Muscle of leg (tissue), 11 donors: ENCODE data around the gene BHLHE23. TPM values are rescaled to one million over a fixed set of nuclear protein-coding genes. Genes with fewer than 3 reads are reported as not detected.
"Not testable (repeated sequence)": the region's sequence is repeated elsewhere in the genome, so short reads cannot be mapped to it uniquely, and the experiment has no call there.

ENCODE experiments used
- DNase-seq: peaks from one replicate; pipeline ENCODE4 v3.0.0; 2013
- H3K27ac ChIP-seq: one replicate; pipeline ENCODE4 v1.5.1; 2013; ENCODE audit warnings: mild to moderate bottlenecking, low read length, control low read depth
- H3K27me3 ChIP-seq: one replicate; pipeline ENCODE4 v1.6.1; 2013; ENCODE audit warnings: low read length; ENCODE audit not compliant: control insufficient read depth, insufficient read depth
- H3K36me3 ChIP-seq: one replicate; pipeline ENCODE4 v1.6.1; 2013; ENCODE audit warnings: low read length; ENCODE audit not compliant: control insufficient read depth, insufficient read depth
- H3K4me1 ChIP-seq: one replicate; pipeline ENCODE4 v1.6.1; 2013; ENCODE audit warnings: low read length; ENCODE audit not compliant: control insufficient read depth, insufficient read depth
- H3K4me3 ChIP-seq: one replicate; pipeline ENCODE4 v1.5.1; 2013; ENCODE audit warnings: low read length, control low read depth
- H3K9me3 ChIP-seq: replicated peaks from 2 replicates; pipeline ENCODE4 v1.6.1; 2013; ENCODE audit warnings: low read depth, low read length; ENCODE audit not compliant: control insufficient read depth
- WGBS: methylation state at CpG from one replicate; pipeline ENCODE4 v1.1.5; 2013; ENCODE audit warnings: missing lambda C conversion rate; ENCODE audit not compliant: insufficient coverage; 5-methylcytosine and 5-hydroxymethylcytosine counted together
- polyA plus RNA-seq, 8 donors: library from polyadenylated mRNA; unstranded; fragments of 120-200 nt; gene quantifications; one replicate each; pipeline versions ENCODE4 v1.2.1 to v1.2.3, GENCODE V29; 2013; ENCODE audit warnings: inconsistent platforms in 1 of 8, low replicate concordance in 1 of 8; ENCODE audit not compliant: insufficient read length in 8 of 8, insufficient read depth in 1 of 8
- total RNA-seq: library from RNA; stranded (reverse); fragments of 120-200 nt; gene quantifications from one replicate; pipeline ENCODE4 v1.2.4, GENCODE V29; 2013

BHLHE23 gene
- total and polyA plus RNA-seq, 9 donors, result not detected

DNA sequence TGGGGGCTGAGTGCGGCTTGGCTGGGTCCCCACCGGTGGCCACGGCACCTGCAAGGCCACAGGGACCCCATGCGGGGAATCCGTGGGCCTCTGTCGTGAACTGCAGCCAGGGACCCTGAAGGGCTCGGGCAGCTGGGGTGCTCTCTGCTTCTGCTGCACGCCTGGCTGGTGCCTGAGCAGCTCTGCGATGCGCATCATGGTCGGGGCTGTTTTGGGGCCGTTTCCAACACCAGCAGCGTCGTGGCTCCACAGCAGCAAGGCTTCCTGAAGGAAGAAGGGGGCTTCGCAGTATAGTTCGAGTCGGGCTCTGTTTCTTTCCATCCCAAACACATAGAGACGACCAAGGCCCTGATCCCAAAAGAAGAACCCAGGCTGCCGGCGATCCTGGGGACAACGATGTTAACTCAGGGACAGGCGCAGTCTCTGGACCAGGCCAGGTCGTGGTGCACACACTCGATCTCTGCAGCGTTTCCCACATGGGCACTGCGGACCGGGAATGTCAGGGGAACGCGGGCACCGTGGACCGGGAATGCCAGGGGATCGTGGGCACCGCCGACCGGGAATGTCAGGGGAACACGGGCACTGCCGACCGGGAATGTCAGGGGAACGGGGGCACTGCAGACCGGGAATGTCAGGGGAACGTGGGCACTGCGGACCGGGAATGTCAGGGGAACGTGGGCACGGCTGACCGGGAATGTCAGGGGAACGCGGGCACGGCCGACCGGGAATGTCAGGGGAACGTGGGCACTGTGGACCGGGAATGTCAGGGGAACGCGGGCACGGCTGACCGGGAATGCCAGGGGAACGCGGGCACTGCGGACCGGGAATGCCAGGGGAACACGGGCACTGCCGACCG lies 36.8 kb upstream of the BHLHE23 start:
- Histone ChIP-seq H3K27me3 (peaks cover 27% of the 10 kb centered on the region), H3K9me3 (no peaks in the 10 kb centered on the region), H3K27ac (no peak overlapping the region), H3K4me1 (no peaks in the 10 kb centered on the region), H3K4me3 (no peak overlapping the region), H3K36me3 (no peaks in the 10 kb centered on the region)
- DNase-seq, result no peak
- WGBS, result 89% methylated on average over 59 of the region's 64 CpGs

DNA sequence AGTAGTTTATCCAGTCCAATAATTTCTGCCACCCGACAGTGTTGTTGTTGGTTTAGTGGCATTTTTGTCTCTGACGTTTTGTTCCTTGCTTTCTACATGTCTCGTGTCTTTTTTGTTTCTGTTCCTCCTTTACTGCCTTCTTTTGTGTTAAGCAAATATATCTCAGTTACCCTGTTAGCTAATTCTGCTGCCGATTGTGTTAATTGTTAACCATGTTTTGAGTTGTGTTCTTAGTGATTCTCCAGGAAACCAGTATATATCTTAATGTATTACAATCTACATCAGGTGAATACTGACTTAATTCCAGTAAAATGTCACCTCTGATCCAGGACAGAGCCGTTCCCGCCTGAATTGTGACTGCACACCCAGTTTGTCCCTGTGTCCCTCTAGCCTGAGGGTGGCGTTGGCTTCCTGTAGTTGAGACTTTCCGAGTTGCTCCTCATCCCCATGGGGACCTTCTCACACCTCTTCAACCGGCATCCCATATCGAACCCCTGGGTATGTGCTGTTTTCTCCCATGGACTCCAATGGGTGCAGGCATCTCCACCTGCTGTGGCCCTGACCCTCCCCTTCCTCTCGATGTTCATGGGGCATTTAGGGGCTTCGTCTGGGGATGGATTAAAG lies 35.8 kb upstream of the BHLHE23 start:
- no peak overlapping the region for H3K4me3 ChIP-seq
- H3K27ac ChIP-seq, result no peak overlapping the region
- H3K9me3 ChIP-seq, result no peaks in the 10 kb centered on the region
- no peak for DNase-seq
- no peaks in the 10 kb centered on the region for H3K36me3 ChIP-seq
- H3K27me3 ChIP-seq, result peaks cover 32% of the 10 kb centered on the region
- 63% methylated on average over 5 of the region's 12 CpGs for WGBS
- H3K4me1 ChIP-seq, result no peaks in the 10 kb centered on the region

DNA sequence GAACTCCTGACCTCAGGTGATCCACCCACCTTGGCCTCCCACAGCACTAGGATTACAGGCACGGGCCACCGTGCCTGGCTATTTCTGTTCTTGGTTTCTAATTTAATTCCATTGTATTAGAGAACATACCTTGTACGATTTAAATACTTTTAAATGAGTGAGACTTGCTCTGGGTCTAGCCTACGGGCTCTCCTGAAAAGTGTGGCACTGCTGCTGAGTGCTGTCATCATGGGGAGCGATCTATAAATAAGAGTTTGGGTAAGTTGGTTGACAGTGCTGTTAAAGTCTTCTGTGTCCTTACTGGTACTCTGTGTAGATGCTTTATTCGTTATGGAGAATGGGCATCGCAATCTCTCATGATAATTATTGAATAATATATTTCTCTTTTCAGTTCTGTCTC lies 35.0 kb upstream of the BHLHE23 start:
- no peak overlapping the region for H3K27ac ChIP-seq
- H3K27me3 ChIP-seq, result peaks cover 38% of the 10 kb centered on the region
- no peak overlapping the region for H3K4me3 ChIP-seq
- DNase-seq, result no peak
- H3K36me3 ChIP-seq, result no peaks in the 10 kb centered on the region
- H3K4me1 ChIP-seq, result no peaks in the 10 kb centered on the region
- WGBS, result 60% methylated on average over 1 of the region's 7 CpGs
- no peaks in the 10 kb centered on the region for H3K9me3 ChIP-seq

DNA sequence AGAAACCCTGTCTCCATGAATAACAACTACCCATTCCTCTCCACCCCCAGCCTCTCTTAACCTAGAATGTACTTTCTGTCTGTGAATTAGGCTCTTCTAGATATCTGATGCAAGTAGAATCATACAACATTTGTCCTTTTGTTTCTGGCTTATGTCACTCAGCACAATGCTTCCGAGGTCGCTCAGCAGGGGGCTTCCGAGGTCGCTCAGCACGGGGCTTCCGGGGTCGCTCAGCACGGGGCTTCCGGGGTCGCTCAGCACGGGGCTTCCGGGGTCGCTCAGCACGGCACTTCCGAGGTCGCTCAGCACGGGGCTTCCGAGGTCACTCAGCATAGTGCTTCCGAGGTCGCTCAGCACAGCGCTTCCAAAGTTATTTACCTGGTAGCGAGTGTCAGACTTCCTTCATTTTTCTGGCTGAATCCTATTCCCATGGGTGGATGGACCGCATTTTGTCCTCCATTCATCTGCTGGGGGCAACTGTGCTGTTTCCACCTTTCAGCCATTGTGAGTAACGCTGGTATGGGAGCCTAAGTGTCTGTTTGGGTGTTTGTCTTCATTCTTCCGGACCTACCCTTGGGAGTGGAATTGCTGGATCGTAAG lies 31.0 kb upstream of the BHLHE23 start:
- Histone ChIP-seq H3K4me1 (no peaks in the 10 kb centered on the region), H3K36me3 (no peaks in the 10 kb centered on the region), H3K27me3 (peaks cover 55% of the 10 kb centered on the region), H3K4me3 (no peak overlapping the region), H3K27ac (no peak overlapping the region), H3K9me3 (no peaks in the 10 kb centered on the region)
- WGBS, result 54% methylated on average over 22 of the region's 26 CpGs
- no peak for DNase-seq

DNA sequence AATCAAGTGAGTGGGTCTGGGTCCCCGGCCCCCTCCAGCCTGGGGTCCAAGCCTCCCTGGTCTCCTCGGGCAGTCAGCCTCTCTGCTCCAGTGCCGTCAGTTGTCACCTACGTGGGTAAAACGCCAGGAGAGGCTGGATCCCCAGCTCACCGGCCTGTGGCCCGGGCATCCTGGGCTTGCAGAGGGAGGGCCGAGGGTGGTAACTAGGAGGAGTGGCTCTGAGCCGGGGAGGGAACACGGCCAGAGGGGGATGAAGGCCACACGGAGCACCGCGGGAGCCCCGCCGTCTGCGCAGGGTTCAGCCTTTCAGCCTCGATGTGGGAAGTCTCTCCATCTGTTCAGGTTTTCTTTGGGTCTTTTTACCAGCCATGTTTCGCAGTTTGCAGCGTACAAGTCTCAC lies 29.5 kb upstream of the BHLHE23 start:
- 18% methylated on average over 19 of the region's 19 CpGs for WGBS
- Histone ChIP-seq H3K27me3 (peaks cover 66% of the 10 kb centered on the region), H3K27ac (no peak overlapping the region), H3K4me3 (no peak overlapping the region), H3K36me3 (no peaks in the 10 kb centered on the region), H3K9me3 (no peaks in the 10 kb centered on the region), H3K4me1 (no peaks in the 10 kb centered on the region)
- no peak for DNase-seq

DNA sequence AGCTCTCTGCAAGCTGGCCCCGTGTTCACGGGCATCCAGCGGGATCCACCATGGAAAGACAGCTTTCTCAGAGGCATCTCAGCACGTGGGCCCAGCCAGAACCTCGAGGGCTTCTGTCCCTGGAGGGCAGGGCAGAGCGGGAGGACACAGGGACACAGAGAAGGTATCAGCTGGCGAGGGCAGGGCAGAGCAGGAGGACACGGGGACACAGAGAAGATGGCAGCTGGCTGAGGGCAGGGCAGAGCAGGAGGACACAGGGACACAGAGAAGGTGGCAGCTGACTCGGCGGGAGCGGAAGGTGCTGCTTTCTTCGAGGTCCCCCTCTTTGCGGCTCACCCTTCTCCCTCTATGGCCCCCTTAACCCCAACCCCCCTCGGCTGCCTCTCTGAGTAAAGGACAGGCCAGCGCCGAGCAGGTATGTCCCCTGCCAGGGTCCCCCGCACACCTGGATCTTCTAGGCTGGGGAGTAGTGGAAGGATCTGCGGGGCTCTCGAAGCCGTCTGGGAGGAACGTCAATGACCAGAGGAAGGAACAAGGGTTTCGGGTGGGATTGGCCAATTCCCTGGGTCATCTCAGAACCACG lies 28.9 kb upstream of the BHLHE23 start:
- no peaks in the 10 kb centered on the region for H3K4me1 ChIP-seq
- no peaks in the 10 kb centered on the region for H3K9me3 ChIP-seq
- WGBS, result 80% methylated on average over 17 of the region's 23 CpGs
- H3K27ac ChIP-seq, result no peak overlapping the region
- no peaks in the 10 kb centered on the region for H3K36me3 ChIP-seq
- H3K27me3 ChIP-seq, result peaks cover 71% of the 10 kb centered on the region
- DNase-seq, result no peak
- no peak overlapping the region for H3K4me3 ChIP-seq

DNA sequence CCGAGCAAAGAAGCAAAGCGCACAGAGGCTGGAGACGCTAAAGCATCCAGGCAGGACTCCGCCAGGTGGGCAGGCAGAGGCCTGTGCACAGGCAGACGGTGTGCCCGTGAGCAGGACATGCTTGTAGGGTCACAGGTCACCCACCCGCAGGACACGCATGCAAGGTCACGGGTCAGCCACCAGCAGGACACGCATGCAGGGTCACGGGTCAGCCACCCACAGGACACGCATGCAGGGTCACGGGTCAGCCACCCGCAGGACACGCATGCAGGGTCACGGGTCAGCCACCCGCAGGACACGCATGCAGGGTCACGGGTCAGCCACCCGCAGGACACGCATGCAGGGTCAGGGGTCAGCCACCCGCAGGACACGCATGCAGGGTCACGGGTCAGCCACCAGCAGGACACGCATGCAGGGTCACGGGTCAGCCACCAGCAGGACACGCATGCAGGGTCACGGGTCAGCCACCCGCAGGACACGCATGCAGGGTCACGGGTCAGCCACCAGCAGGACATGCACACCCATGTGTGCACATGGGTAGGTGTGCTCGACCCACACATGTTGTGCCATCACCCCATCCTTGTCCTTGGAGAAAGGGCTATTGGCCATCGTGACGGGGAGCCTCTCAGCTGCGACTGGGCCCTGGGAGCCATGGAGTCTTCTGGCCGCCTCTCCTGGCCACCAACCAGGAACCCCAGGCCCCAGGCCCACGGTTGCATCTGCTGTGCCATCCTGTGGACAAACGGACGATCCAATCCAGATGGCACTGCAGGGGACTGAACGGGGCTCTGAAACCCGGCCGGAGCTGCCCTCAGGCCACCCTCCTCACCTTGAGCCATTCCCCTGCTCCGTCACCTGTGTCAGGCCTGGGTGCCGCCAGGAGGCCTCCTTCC lies 28.2 kb upstream of the BHLHE23 start:
- peaks cover 79% of the 10 kb centered on the region for H3K27me3 ChIP-seq
- WGBS, result 86% methylated on average over 44 of the region's 44 CpGs
- not testable (repeated sequence) for H3K36me3 ChIP-seq, H3K4me3 ChIP-seq, H3K4me1 ChIP-seq, H3K9me3 ChIP-seq, DNase-seq, H3K27ac ChIP-seq

DNA sequence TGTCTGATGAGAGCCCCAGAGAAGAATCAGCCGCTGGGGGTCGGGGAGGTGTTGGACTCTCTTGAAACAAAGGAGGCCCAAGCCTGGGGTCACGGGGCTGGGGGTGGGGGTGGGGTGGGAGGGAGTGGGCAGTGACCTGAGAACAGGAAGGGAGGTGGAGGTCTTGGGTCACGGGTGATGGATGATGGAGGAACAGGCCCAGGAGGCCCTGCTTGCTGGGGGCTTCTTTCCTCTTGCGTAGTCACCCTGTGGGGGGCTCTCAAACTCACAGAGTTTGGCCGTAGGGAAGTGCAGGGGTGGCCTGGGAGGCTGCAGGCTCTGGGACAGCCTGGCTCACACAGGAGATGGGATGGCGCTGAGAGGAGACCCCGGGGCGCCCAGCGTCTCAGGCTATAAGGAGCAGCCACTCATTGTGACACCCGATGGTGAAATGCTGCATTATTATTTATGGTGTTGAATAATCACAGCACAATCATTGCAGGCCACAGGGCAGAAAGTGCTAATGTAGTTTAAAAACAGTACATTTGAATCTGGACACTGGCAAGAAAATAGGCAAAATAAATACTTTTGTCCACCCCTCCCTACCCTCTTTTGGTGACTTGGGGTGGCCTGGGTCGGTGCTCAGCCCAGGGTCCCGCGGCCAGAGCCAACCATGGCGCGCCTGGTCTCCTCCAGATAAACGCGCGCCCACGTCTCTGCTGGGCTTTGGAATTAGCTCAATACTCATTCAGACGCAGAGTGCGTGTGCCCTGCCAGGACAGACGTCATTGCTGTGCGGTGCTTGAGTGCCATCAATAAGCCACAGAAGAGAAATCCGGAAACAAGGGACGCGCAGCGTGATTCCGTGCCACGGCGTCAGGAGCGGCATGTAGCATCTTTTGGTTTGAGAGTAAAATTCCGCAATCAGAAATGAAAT lies 27.3 kb upstream of the BHLHE23 start:
- no peak for DNase-seq
- no peak overlapping the region for H3K27ac ChIP-seq
- no peak overlapping the region for H3K4me3 ChIP-seq
- 80% methylated on average over 26 of the region's 33 CpGs for WGBS
- no peaks in the 10 kb centered on the region for H3K36me3 ChIP-seq
- H3K4me1 ChIP-seq, result no peaks in the 10 kb centered on the region
- H3K27me3 ChIP-seq, result peaks cover 86% of the 10 kb centered on the region
- no peaks in the 10 kb centered on the region for H3K9me3 ChIP-seq
